Right renal cortex interstitium (tissue), 3 donors: ENCODE data around the gene GRK5. TPM values are rescaled to one million over a fixed set of nuclear protein-coding genes. Genes with fewer than 3 reads are reported as not detected.
"Not testable (repeated sequence)": the region's sequence is repeated elsewhere in the genome, so short reads cannot be mapped to it uniquely, and the experiment has no call there.

ENCODE experiments used
- DNase-seq, 3 donors: peaks; one replicate each; pipeline ENCODE4 v3.0.0-alpha.2; 2013; ENCODE audit warnings: low read depth in 3 of 3, low spot score in 2 of 3
- polyA plus RNA-seq, 3 donors: library from polyadenylated mRNA; unstranded; fragments of 120-200 nt; gene quantifications; one replicate each; pipeline ENCODE4 v1.2.1, GENCODE V29; 2013; ENCODE audit not compliant: insufficient read length in 3 of 3

Gene GRK5
- polyA plus RNA-seq, 3 donors = 15.5 to 18.3 (median 15.8) TPM

DNA sequence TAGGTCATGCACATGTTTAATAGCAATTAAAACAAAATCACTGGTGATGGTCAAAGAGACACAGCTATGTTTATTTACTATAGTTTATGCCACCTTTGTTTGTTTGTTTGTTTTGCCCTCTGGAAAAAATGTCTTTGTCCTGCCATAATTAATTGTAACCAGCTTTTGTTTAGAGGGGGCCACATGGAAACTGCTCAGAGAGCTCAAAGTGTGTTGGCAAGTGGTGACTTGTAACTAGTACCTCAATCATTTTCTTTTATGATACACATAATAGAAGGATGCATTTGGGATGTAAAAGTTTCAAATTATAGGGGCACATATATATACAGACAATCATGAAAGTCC is 40.2 kb downstream of the GRK5 start:
- DNase-seq = no peak

DNA sequence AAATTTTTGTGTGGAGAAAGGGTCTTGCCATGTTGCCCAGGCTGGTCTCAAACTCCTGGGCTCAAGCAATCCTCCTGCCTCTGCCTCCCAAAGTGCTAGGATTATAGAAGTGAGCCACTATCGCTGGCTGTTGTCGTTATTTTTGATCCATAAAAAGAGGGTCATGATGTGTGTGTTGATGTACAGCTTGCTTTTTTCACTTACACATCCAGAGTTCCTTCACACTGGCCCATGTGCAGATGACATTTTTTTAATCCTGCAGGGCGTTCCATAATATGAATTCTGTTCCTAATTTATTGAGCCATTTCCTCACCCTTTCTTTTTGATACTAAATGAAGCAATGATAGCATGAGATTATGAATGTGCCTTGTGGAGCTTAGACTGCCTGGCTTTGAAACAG is 40.8 kb downstream of the GRK5 start:
- DNase-seq = no peak

DNA sequence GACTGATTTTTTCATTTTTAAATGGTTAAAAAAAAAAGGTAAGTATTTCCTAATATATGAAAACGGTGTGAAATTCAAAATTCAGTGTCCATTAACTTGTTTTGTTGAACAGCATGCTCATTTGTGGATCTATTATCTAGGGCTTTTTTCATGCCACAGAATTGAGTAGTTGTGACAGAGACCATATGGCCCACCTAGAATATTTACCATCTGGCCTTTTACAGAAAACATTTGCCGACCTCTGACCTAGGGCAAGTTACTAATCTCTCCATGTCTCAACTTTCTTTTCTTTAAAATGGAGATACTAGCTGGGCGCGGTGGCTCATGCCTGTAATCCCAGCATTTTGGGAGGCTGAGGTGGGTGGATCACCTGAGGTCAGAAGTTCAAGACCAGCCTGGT is 41.3 kb downstream of the GRK5 start:
- DNase-seq = no peak

DNA sequence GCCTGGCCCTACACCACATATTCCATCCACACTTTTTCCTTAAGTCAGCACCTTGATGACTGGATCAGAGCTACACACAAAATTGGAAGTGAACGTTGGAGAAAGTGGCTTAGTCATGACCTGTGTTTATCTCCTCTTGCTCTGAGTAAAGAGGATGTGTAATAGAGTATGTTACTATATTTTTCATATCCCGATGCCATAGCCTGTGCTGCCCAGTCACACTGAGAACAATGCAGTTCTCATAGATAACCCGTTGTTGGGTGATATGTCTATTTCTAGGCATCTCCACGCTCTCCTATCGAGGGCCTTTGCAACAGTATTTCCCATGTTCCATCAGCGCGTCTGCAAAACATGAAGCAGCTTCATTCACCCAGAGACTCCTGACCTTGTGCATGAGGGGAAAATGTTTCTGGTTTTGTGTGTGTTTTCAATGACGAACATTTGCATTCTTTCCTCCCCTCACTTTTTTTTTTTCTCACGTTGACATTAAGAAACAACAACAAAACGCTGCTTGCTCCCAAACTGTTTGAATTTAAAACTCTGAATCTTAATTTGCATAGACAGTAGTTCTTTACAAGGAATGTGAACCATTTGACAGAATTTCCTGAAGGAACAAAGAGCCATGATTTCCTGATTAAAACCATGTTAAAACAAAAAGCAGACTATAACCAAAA is 43.4 kb downstream of the GRK5 start:
- no peak for DNase-seq

DNA sequence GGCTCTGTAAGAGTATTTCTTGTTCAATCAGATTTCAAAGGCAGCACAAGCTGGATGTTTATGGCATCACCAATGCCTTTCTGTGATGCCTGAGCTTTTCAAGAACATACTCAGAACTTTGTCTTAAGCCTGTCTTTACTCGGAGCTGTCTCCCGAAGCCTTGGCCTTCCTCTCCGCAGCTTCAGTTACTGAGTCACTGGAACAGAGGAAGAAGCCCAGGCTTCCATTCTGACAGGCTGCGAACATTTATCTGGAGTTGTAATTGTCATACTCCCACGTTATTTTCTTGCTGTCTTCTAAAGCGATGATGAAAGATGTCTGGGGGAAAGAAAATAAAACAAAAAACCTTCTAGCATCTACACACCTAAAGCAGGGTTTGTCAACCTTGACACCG is 43.9 kb downstream of the GRK5 start:
- DNase-seq = no peak

DNA sequence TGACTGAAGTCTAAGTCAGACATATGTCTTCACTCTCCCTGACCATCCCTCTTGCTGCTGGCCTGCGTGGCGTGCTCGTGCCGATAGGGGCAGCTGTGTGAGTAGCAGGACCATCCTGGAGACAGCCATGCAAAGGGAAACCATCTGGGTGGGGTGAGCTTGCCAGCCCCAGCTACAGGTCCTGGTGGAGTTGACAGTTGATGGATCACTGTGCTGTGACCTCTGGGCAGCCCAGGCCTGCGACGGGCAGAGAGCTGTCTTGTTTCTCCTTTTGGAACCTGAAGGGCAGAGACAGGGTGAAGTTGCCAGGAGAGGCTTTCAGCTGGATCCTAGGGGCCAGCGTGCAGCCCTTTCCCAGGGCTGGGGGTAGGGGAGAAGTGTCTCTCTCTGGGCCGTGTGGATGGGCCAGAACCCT is 44.7 kb downstream of the GRK5 start:
- DNase-seq = no peak

DNA sequence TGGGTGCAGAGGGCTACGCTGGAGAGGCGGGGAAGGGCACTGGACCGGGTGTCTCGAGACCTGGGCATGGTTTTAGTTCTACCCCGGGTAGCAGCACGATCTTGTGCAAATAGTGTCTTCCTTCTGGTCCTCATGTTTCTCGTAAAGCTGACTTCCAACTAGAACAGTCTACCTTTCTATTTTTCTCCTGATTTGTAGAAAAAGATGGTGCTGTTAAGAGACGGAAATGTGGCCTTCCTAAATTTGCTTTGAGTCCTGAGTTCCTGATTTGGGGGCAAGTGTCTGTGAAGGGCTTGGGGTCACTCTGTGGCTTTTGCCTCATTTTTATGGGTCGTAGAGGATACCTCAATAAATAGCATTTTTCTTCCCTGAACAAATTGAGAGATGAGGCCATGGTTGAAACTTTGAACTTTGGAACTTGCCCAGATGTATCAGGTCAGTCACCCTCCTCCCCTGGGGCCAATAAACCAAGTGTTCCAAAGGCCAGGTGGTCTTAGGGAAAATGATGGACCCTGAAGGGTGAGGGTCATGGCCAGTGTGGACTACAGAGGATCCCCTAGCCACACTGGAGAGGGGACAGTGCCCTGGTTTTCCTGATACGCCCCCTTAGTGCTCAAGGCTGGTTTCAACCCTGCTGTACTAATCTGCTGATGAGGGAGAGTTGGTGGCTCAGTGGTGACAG is 45.2 kb downstream of the GRK5 start:
- DNase-seq = no peak

DNA sequence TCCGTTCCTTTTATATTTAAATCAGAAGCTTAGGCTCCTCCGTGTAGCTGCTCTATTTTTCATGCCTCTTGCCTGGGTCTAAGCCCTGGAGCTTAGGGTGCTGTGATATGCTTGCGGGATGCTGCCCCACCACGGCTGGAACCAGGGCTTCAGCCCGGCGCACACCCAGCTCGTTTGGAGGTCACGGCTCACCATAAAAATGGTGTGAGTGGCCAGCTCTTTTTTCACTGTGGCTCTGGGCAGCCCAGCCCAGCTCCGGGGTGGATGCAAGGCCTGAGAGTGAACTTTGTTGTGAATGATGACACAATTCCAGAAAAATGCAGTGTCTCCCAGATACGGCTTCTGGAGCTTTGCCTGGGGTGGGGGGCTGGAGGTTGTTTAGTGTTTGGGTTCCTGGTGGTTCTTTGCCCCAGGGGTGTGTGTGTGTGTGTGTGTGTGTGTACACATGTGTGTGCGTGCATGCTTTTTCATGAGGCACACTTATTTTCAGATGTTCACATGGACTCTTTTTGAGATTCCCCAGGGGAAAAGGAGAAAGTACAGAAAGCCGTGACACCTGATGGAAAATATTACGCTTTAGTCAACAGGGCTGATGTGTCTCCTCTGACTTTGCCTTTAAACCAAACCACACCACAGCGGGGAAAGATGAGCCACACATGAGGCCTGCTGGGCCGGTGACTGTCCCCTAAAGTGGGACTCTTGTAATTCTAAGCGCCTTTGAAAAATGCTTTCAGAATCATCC is 46.2 kb downstream of the GRK5 start:
- no peak for DNase-seq

DNA sequence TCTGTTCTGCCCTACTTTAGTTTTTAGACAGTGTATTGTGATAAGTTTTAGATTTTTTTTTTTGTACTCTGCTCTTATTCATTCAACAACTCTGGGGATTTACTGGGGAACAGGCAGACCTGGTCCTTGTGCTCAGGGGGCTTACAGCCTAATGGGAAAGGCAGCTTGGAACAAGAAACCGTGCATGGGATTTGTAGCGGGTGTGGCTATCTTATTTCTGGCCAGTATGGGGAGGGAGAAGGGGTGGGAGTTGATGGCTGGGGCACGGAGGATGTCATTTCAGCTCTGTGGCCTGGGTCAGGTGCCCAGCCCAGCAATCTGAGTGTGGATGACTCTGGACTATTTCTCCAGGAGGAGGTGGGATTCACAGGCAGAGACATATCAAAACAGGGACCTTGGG is 47.0 kb downstream of the GRK5 start:
- DNase-seq = no peak

DNA sequence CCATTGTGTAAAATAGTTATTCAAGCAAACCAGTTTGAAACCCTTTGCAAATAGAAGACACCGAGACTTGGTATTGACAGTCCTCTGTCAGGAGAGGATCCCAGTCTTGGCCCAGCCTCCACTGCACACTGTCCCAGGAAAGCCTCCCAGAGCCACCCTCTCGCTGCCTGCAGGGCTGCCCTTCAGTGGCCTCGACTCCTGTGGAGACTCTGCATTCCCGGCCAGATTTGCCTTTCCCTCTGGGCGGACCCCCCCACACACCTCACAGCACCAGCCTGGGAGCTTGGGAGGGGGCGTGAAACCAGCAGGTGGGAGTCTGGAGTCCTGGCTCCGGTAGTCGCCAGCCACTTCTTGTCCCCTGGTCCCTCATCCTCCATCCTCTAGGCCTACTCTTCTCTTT is 48.7 kb downstream of the GRK5 start:
- no peak for DNase-seq

DNA sequence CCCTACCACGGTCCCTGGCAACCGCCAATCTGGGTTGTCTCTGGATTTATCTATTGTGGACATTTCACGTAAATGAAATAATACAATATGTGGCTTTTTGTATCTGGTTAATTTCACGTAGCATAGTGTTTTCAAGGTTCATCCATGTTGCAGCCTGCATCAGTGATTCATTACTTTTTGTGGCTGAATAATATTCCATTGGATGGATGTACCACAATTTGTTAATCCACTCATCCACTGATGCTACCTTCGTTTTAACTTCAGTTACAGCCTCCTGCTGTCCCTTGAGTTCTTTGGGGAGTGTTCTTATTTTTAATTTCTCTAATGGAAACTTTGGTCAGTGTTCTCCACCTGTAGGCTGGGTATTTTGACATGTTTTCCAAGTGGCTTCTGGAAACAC is 49.5 kb downstream of the GRK5 start:
- no peak for DNase-seq

DNA sequence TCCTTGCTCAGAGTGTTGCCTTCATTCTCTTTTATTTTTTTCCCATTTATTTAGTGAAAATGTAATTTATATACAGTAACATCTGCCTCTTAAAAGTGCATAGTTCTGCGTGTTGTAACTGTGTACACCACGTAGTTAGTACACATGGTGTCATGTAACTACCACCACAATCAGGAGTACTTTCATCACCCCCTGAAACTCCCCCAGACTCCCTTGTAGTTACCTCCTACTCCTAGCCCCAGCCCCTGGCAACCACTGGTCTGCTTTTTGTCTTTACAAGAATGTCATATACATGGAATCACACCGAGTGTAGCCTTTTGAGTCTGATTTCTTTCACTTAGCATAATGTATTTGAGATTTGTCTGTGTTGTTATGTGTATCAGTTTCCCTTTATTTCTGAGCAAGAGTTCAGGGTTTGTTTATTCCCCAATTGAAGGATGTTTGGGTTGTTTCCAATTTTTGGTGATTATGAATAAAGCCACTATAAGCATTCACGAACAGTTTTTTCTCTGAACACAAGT is 50.6 kb downstream of the GRK5 start:
- no peak for DNase-seq

DNA sequence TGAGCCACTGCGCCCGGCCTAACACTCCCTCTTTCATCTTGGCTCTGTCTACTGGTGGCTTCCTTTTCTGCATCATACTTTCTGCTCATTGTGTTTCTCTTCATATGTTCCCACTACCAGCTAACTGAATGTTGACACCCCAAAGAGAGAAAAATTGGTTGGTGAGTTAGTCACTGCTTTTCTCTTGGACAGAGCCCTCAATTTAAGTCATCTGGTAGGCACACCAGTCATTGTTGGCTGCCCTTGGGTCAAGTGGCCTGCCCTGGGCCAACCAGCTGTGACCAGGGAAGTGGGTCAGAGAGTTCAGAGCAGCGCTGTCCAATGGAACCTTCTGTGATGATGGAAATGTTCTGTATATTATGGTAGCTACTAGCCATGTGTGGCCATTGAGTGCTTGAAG is 52.0 kb downstream of the GRK5 start:
- DNase-seq = no peak

DNA sequence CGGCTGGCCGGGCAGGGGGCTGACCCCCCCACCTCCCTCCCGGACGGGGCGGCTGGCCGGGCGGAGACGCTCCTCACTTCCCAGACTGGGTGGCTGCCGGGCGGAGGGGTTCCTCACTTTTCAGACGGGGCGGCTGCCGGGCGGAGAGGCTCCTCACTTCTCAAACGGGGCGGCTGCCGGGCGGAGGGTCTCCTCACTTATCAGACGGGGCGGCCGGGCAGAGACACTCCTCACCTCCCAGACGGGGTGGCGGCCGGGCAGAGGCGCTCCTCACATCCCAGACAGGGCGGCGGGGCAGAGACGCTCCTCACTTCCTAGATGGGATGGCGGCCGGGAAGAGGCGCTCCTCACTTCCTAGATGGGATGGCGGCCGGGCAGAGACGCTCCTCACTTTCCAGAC is 53.6 kb downstream of the GRK5 start:
- not testable (repeated sequence) for DNase-seq

DNA sequence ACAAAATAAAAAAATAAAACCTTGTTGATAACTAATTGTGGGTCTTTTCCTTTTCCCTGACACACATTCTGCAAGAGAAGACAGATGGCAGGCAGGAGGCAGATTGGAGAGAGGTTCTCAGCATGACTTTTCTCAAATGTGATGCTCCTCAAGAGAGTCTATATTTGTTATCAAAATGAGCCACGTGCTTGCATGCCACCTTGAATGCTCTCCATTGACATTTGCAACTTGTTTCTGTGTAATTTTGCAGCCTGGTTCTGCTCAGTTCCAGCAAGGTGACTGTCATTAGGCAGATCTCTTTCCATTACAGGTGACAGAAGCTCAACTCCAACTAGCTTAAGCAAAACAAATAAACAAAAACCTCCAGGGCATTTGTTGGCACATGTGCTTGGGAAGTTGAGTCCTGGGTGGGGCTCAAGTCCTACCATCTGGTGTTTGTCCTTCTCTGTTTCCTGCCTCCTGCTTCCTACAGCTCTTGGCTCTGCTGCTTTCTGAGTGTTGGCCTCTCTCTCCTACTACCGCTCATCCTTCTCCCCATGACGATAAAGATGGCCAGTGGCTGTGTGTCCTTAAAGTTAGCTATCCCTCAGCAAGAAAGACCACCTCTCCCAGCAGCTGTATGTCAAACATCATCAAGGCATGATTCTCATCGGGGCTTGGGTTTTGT is 56.7 kb downstream of the GRK5 start:
- DNase-seq = no peak

DNA sequence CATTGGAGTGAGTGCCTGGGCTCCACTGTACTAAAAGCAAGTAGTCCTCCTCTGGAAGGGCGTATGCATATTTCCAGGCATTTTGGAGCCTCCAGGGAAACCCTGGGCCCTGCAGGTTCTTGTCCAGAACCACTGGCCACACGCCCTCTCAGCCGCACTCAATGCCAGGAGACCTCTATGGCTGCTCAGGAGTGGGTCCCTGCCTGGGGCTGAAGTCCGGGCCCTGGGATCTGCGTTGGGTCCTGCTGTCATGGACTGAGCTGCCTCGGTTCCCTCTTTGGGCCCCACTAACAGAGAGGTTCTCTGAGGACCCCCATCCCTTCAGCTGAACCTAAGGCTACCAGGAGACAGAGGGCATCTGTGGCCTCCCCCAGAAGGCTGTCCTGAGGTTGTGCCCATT is 58.3 kb downstream of the GRK5 start:
- no peak for DNase-seq

DNA sequence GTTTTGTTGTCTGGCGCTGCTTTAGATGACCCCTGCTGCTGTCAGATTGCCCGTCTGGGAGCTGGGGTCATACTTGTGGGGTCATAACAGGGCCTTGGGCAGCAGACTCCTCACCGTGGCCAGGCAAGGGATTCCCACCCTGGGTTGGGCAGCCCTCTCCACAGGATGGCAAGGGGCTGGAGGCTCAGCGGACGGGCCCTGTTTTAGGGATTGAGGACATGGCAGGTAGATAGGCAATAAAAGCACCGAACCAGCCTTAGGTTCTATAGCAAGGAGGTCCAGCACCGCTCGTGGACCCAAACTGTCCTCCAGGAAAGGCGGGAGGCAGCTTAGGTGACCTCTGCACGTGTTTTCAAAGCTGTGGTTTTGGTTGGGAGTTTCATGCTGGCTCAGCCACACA is 60.0 kb downstream of the GRK5 start:
- no peak for DNase-seq

DNA sequence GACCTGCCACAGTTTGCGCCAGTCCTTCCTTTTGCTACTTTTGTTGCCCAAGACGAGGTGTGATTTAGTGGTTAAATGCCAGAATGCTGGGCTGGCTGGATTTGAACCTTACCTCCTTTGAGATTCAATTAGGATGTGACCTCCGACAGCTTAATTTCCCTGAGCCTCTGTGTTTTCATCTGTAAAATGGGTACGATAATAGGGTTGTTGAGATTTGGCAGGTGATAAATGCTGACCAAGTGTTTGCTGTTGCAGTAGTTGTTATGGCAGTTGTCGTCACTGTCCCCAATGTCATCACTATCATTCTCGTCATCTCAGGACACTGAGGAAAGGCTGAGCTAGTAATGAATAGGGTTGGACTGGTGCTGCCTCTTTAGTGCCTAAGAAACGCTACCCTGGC is 61.1 kb downstream of the GRK5 start:
- no peak for DNase-seq

DNA sequence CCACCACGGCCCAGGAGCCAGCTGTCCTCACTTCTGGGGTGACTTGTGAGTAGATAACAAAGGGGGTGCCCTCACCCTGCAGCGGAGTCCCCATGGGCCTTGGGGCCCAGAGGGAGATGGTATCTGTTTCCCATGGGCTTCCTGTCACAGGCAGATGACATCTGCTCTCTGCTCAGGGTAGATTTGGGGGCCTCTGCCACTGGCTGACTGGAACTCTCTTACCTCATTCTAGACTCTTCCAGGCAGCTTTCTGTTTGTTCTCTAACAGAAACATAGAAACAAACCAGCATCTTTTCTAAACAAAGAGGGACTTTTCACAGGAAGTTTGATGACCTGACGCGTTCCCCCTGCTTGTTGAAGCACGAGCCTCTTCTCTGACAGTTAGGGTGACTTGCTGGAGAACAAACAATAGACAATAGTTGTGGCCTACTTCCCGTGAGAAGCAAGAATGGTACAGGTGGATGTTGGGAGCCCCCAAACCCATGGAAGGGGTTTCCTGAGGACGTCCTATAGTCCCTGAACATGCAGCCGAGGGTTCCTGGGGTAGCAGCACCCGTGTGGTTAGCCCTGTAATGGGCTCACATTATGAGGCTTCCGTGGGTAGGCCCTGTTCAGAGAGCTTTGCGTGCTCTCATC is 61.6 kb downstream of the GRK5 start:
- no peak for DNase-seq

DNA sequence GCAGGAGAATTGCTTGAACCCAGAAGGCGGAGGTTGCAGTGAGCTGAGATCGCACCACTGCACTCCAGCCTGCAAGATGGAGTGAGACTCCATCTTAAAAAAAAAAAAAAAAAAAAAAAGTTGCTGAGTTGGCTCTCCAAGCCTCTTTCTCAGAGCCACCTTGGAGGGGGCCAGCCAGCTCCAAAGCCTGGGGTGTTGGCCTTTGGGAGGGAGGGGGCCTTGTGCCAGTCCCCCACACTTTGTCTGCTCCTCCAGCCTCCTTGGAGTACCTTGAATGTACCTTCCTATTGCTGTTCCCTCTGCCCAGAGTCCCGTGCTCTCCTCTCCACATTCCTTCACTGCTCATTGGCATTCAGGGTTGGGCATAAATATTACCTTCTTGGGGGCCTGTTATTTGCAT is 62.4 kb downstream of the GRK5 start:
- no peak for DNase-seq
